HG02885 (cell line): ENCODE measurements around the gene CTPS2.
"Not testable (repeated sequence)": the region's sequence is repeated elsewhere in the genome, so short reads cannot be mapped to it uniquely, and the experiment has no call there.

ENCODE experiments used
- ATAC-seq: cut with Tn5 transposase; IDR thresholded peaks from one replicate; pipeline ENCODE4 v1.9.1; 2021; ENCODE audit warnings: mild to moderate bottlenecking; ENCODE audit not compliant: unreplicated experiment, poor library complexity

CTPS2 gene

GRCh38 chrX:16712548-16713155 is at the start of gene CTPS2:
TSS of gene CTPS2 (minus strand) at chrX:16712669. CDS start at chrX:16702902, 9,767 bp downstream.
- peak; percentile 80 for ATAC-seq

- ATAC-seq: not testable (repeated sequence)
Observed at GRCh38 chrX:16761500-16761899, 49.0 kb upstream of the CTPS2 start.

GRCh38 chrX:16756724-16757123 is 44.3 kb upstream of the CTPS2 start:
- ATAC-seq: no peak

GRCh38 chrX:16754019-16754418 is 41.5 kb upstream of the CTPS2 start:
- no peak for ATAC-seq

GRCh38 chrX:16750136-16750535 is 37.7 kb upstream of the CTPS2 start:
- no peak for ATAC-seq

GRCh38 chrX:16748425-16748824 is 36.0 kb upstream of the CTPS2 start:
- ATAC-seq: no peak

GRCh38 chrX:16745659-16746058 is 33.2 kb upstream of the CTPS2 start:
- no peak for ATAC-seq

GRCh38 chrX:16745102-16745501 is 32.6 kb upstream of the CTPS2 start:
- ATAC-seq: no peak

GRCh38 chrX:16743604-16744325 is 31.3 kb upstream of the CTPS2 start:
- no peak for ATAC-seq

GRCh38 chrX:16739574-16739973 is 27.1 kb upstream of the CTPS2 start:
- no peak for ATAC-seq

GRCh38 chrX:16737024-16737423 is 24.6 kb upstream of the CTPS2 start:
- ATAC-seq: no peak

- no peak for ATAC-seq
Observed at GRCh38 chrX:16733013-16733412, 20.5 kb upstream of the CTPS2 start.

GRCh38 chrX:16730450-16730849 is 18.0 kb upstream of the CTPS2 start:
- ATAC-seq: no peak

- ATAC-seq: no peak
Observed at GRCh38 chrX:16727637-16728036, 15.2 kb upstream of the CTPS2 start.

GRCh38 chrX:16726347-16726988 is 14.0 kb upstream of the CTPS2 start:
- ATAC-seq: not testable (repeated sequence)

GRCh38 chrX:16725072-16725471 is 12.6 kb upstream of the CTPS2 start:
- no peak for ATAC-seq

- no peak for ATAC-seq
Observed at GRCh38 chrX:16722481-16722880, 10.0 kb upstream of the CTPS2 start.

GRCh38 chrX:16719334-16720084 is 7.0 kb upstream of the CTPS2 start, which contains the start of gene SYAP1:
TSS of gene SYAP1 (plus strand) at chrX:16719612. CDS start at chrX:16719725, 113 bp downstream.
- ATAC-seq: peak; percentile 100

- peak; percentile 42 for ATAC-seq
Observed at GRCh38 chrX:16718824-16719333, 6.4 kb upstream of the CTPS2 start.

- not testable (repeated sequence) for ATAC-seq
Observed at GRCh38 chrX:16716451-16716850, 4.0 kb upstream of the CTPS2 start.
